HG02885 (cell line): ENCODE results near the gene NDUFB7.
"Not testable (repeated sequence)": the region's sequence is repeated elsewhere in the genome, so short reads cannot be mapped to it uniquely, and the experiment has no call there.

Experiments used
- ATAC-seq: cut with Tn5 transposase; IDR thresholded peaks from one replicate; pipeline ENCODE4 v1.9.1; 2021; ENCODE audit warnings: mild to moderate bottlenecking; ENCODE audit not compliant: unreplicated experiment, poor library complexity

The NDUFB7 gene

GRCh38 chr19:14555918-14556661 is 15.8 kb downstream of the NDUFB7 start:
- ATAC-seq = no peak

GRCh38 chr19:14554382-14554812 is 17.5 kb downstream of the NDUFB7 start:
- no peak for ATAC-seq

- ATAC-seq = no peak
Observed at GRCh38 chr19:14553939-14554243, 18.0 kb downstream of the NDUFB7 start.

- no peak for ATAC-seq
Observed at GRCh38 chr19:14553042-14553938, 18.6 kb downstream of the NDUFB7 start.

- not testable (repeated sequence) for ATAC-seq
Observed at GRCh38 chr19:14552006-14552360, 19.9 kb downstream of the NDUFB7 start.

GRCh38 chr19:14551134-14552005 is 20.5 kb downstream of the NDUFB7 start:
- ATAC-seq = not testable (repeated sequence)

- ATAC-seq = no peak
Observed at GRCh38 chr19:14550201-14550754, 21.6 kb downstream of the NDUFB7 start.

GRCh38 chr19:14545716-14546082 is 26.2 kb downstream of the NDUFB7 start:
- ATAC-seq = no peak

- ATAC-seq = no peak
Observed at GRCh38 chr19:14544977-14545715, 26.7 kb downstream of the NDUFB7 start.

- ATAC-seq = no peak
Observed at GRCh38 chr19:14544047-14544446, 27.8 kb downstream of the NDUFB7 start.

GRCh38 chr19:14542711-14543328 is 29.0 kb downstream of the NDUFB7 start:
- ATAC-seq = no peak

- not testable (repeated sequence) for ATAC-seq
Observed at GRCh38 chr19:14541979-14542378, 29.9 kb downstream of the NDUFB7 start.

- ATAC-seq = no peak
Observed at GRCh38 chr19:14540741-14541525, 30.9 kb downstream of the NDUFB7 start.

- ATAC-seq = no peak
Observed at GRCh38 chr19:14536926-14537692, 34.8 kb downstream of the NDUFB7 start.

- no peak for ATAC-seq
Observed at GRCh38 chr19:14533450-14533849, 38.4 kb downstream of the NDUFB7 start.

- ATAC-seq = no peak
Observed at GRCh38 chr19:14530506-14530905, 41.4 kb downstream of the NDUFB7 start.

- no peak for ATAC-seq
Observed at GRCh38 chr19:14530005-14530348, 41.9 kb downstream of the NDUFB7 start.
